ENCODE measurements around the gene TGM5. TPM values are rescaled to one million over a fixed set of nuclear protein-coding genes. Genes with fewer than 3 reads are reported as not detected.

TGM5 gene
- total and polyA plus RNA-seq, 7 donors: 0.03 to 0.78 (median 0.06) TPM; not detected in 4

DNA sequence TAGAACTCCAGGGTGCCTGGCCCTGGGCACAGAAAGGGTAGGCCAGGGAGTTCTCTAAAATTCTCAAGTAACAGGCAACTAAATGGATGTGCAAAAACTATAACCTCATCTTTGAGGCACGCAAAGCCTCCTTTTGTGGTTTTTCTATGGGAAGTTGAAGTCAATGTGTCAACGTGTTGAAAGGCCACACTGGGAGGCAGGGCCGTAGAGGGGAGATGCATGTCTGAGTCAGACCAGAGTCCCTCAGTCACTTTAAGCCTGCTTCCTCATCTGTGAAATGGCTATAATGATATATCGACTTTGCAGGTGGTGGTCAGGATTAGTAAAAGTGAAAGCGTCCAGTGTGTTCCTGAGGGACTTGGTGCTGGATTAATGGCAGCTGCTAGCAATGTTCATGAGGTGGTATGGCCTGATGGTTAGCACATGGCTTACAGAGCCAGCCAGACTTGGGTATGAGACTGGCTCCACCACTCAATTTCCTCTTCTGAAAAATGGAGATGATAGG lies 17.0 kb downstream of the TGM5 start:
- intact Hi-C loops (cut with DNase I): no loop called here
- WGBS, 3 donors: 56 to 65% (median 63%) methylated on average over 5 of the region's 5 CpGs
- H3K27me3 ChIP-seq (ENCODE audit: insufficient read depth in 3 of 3, low read length in 2 of 3): no peaks in the 10 kb centered on the region
- ATAC-seq (no peak), DNase-seq (no peak)
- H3K4me3 ChIP-seq: no peak overlapping the region
- TF ChIP-seq CTCF (IDR thresholded peaks at IDR 0.05): no peak
- no peak overlapping the region for H3K27ac ChIP-seq
- no peaks in the 10 kb centered on the region for H3K36me3 ChIP-seq (ENCODE audit: insufficient read depth in 1 of 2, low read depth in 1 of 2)
- H3K9me3 ChIP-seq: no peaks in the 10 kb centered on the region
- no peaks in the 10 kb centered on the region for H3K4me1 ChIP-seq

GRCh38 chr15:43249236-43249635 lies 17.5 kb downstream of the TGM5 start:
- Histone ChIP-seq H3K9me3 (no peaks in the 10 kb centered on the region), H3K4me1 (no peaks in the 10 kb centered on the region), H3K36me3 (ENCODE audit: insufficient read depth in 1 of 2, low read depth in 1 of 2) (no peaks in the 10 kb centered on the region), H3K27me3 (ENCODE audit: insufficient read depth in 3 of 3, low read length in 2 of 3) (no peaks in the 10 kb centered on the region), H3K4me3 (no peak overlapping the region), H3K27ac (no peak overlapping the region)
- DNase-seq: no peak
- 75 to 84% (median 78%) methylated on average over 2 of the region's 2 CpGs for WGBS, 3 donors
- TF ChIP-seq CTCF (IDR thresholded peaks at IDR 0.05): no peak
- no peak for ATAC-seq
- intact Hi-C loops (cut with DNase I): no loop called here

GRCh38 chr15:43246261-43246774 lies 20.4 kb downstream of the TGM5 start:
- DNase-seq (no peak), ATAC-seq (no peak)
- H3K9me3 ChIP-seq: no peaks in the 10 kb centered on the region
- H3K4me1 ChIP-seq: no peaks in the 10 kb centered on the region
- no peak overlapping the region for H3K4me3 ChIP-seq
- H3K27ac ChIP-seq: no peak overlapping the region
- WGBS, 3 donors: 75 to 76% (median 76%) methylated on average over 6 of the region's 6 CpGs
- H3K27me3 ChIP-seq (ENCODE audit: insufficient read depth in 3 of 3, low read length in 2 of 3): no peaks in the 10 kb centered on the region
- H3K36me3 ChIP-seq (ENCODE audit: insufficient read depth in 1 of 2, low read depth in 1 of 2): no peaks in the 10 kb centered on the region
- TF ChIP-seq CTCF (IDR thresholded peaks at IDR 0.05): no peak
- intact Hi-C loops (cut with DNase I): no loop called here

DNA sequence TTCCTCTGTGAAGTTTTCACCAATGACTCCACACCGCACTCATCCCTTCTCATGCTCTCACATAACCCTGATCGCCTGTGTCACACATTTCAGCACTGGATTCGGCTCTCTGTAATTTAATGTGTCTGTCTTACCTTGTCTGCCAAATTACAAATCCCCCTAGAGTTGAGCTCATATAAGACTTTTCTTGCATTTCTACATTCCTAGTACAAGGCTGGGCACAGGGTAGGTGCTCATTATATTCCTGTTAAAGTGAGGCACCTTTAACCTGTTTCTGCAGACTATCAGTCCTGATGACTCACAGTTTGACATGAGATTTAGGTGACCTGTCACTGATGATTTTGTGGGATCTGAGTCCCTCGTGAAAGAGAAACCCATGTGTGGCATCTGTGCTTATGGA lies 22.6 kb downstream of the TGM5 start:
- ATAC-seq: no peak
- no peak for TF ChIP-seq CTCF (IDR thresholded peaks at IDR 0.05)
- H3K27ac ChIP-seq: no peak overlapping the region
- no peak for DNase-seq
- H3K4me1 ChIP-seq: no peaks in the 10 kb centered on the region
- no peaks in the 10 kb centered on the region for H3K9me3 ChIP-seq
- WGBS, 3 donors: 85 to 94% (median 86%) methylated on average over 4 of the region's 4 CpGs
- H3K36me3 ChIP-seq (ENCODE audit: insufficient read depth in 1 of 2, low read depth in 1 of 2): no peaks in the 10 kb centered on the region
- intact Hi-C loops (cut with DNase I): no loop called here
- no peaks in the 10 kb centered on the region for H3K27me3 ChIP-seq (ENCODE audit: insufficient read depth in 3 of 3, low read length in 2 of 3)
- H3K4me3 ChIP-seq: no peak overlapping the region

DNA sequence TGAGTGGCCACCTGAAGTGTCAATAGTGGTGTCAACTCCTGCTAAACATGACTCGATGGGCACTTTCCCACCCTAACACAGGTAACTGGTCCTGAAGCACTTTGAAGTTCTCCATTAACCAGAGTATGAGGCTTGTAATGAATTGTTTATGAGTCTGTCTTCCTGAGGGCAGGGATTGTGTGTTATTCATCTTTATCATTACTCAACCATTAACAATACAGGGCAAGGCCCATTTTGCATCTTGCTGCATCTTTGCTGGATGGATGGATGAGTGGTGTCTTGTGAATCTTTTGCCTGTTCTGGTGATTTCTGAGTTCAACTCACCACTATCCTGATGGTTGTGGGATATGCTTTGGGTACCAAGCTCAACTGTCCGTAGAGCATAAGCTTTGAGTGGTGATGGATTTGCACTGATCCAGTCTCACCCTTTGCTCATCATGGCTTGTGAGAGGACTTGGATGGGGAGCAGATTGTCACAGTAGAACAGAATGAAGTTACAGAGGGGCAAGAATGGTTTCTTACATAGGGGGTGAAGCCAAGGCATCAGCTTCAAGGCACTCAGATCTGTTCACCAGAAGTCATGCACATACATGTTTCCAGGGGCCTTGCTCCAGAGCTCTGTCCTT lies 23.6 kb downstream of the TGM5 start:
- WGBS, 3 donors: 93 to 97% (median 97%) methylated on average over 2 of the region's 2 CpGs

More for the DNA sequence above, 23.6 kb downstream of the TGM5 start:
- Histone ChIP-seq H3K4me1 (peaks cover 9% of the 10 kb centered on the region), H3K27ac (no peak overlapping the region), H3K4me3 (no peak overlapping the region), H3K27me3 (ENCODE audit: insufficient read depth in 3 of 3, low read length in 2 of 3) (no peaks in the 10 kb centered on the region), H3K36me3 (ENCODE audit: insufficient read depth in 1 of 2, low read depth in 1 of 2) (no peaks in the 10 kb centered on the region), H3K9me3 (no peaks in the 10 kb centered on the region)
- no peak for TF ChIP-seq CTCF (IDR thresholded peaks at IDR 0.05)
- ATAC-seq (no peak), DNase-seq (no peak)
- intact Hi-C loops (cut with DNase I): no loop called here
